SW 1271 (cell line): ENCODE data around the gene SLC2A9.

Experiments
- DNase-seq, 2 experiments: peaks; one replicate each; lab custom pipeline; 2025; lab: John Stamatoyannopoulos, UW

SLC2A9 gene

GRCh38 chr4:10045481-10045880 is 24.2 kb upstream of the SLC2A9 start:
- DNase-seq = peak; percentile 30 to 59

- DNase-seq = no peak
These were observed 19.7 kb upstream of the SLC2A9 start for GRCh38 chr4:10041036-10041435.

- no peak for DNase-seq
These were observed 19.0 kb upstream of the SLC2A9 start for GRCh38 chr4:10040049-10040892.

- DNase-seq = no peak
These were observed 15.6 kb upstream of the SLC2A9 start for GRCh38 chr4:10036807-10037342.

GRCh38 chr4:10035130-10035529 is 13.8 kb upstream of the SLC2A9 start:
- no peak for DNase-seq

GRCh38 chr4:10034612-10035104 is 13.4 kb upstream of the SLC2A9 start:
- no peak for DNase-seq

GRCh38 chr4:10034136-10034535 is 12.8 kb upstream of the SLC2A9 start:
- no peak for DNase-seq

GRCh38 chr4:10033191-10033881 is 12.0 kb upstream of the SLC2A9 start:
- DNase-seq = no peak

- DNase-seq = no peak
These were observed 11.3 kb upstream of the SLC2A9 start for GRCh38 chr4:10032625-10033024.

- no peak for DNase-seq
These were observed 10.6 kb upstream of the SLC2A9 start for GRCh38 chr4:10031668-10032590.

- no peak for DNase-seq
These were observed 9.8 kb upstream of the SLC2A9 start for GRCh38 chr4:10030972-10031667.

- DNase-seq = no peak
These were observed 8.1 kb upstream of the SLC2A9 start for GRCh38 chr4:10029403-10029802.

- DNase-seq = no peak
These were observed 7.6 kb upstream of the SLC2A9 start for GRCh38 chr4:10028910-10029309.

- no peak for DNase-seq
These were observed 5.2 kb upstream of the SLC2A9 start for GRCh38 chr4:10026485-10026884.

GRCh38 chr4:10025230-10025806 is 4.0 kb upstream of the SLC2A9 start:
- no peak for DNase-seq

- DNase-seq = no peak
These were observed 3.0 kb upstream of the SLC2A9 start for GRCh38 chr4:10024303-10024702.

GRCh38 chr4:10023806-10024205 is 2.5 kb upstream of the SLC2A9 start:
- DNase-seq = no peak

- no peak for DNase-seq
These were observed 1.7 kb upstream of the SLC2A9 start for GRCh38 chr4:10023050-10023419.

- DNase-seq = no peak
These were observed 1.2 kb upstream of the SLC2A9 start for GRCh38 chr4:10022346-10023049.

GRCh38 chr4:10021653-10022023 is 341 bp upstream of the SLC2A9 start:
- no peak for DNase-seq
